NCI-H1417 treated with DMSO at 0.1 percent for 48 hours (cell line): ENCODE data around the gene A2ML1.
"Not testable (repeated sequence)": the region's sequence is repeated elsewhere in the genome, so short reads cannot be mapped to it uniquely, and the experiment has no call there.

ENCODE experiments used
- DNase-seq: peaks from one replicate; lab custom pipeline; 2025; lab: John Stamatoyannopoulos, UW

The A2ML1 gene

DNA sequence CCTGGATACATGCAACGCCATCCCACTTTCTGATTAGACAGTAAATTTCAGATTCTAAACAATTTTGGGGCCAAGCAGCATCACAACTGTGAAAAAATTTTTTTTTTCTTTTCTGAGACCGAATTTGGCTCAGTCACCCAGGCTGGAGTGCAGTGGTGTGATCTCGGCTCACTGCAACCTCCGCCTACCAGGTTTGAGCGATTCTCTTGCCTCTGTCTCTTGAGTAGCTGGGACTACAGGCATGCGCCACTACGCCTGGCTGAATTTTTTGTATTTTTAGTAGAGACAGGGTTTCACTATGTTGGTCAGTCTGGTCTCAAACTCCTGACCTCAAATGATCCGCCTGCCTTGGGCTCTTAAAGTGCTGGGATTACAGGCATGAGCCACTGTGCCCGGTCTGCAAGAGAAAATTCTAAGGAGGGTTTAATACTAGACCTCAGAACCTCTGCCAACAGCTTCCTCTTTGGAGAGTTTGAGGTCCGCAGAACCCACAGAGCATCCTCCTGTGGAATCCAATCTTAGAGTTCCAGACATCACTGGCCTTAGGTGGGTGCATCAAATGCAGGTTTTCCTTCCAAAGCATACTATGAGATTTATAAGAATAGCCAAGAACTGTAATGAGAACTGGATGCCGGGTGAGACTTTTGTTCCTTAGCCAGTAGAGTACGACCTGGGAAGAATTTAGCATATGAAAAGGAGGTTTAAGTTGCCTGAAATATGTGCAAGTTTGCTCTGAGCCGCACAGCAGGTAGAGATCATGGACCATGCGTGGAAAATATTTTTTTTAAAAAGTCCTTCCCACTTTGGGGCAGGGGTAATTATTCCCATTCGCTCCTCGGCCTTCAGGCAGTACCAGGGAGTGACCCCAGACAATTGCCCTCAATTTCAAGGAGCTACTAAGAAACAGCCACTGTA is 84.1 kb downstream of the A2ML1 start:
- DNase-seq, result no peak

DNA sequence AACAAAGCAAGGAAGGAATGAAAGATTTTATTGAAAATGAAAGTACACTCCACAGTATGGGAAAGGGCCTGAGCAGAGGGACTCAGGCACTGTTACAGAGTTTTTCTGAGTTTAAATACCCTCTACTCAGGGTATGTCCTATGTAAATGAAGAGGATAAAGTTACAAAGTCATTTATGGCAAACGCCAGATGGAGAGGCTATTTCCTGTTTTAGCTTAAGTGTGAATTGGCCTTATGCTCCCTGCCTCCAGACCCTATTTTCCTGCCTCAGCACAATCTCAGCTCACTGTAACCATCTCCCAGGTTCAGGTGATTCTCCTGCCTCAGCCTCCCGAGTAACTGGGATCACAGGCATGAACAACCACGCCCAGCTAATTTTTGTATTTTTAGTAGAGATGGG is 85.1 kb downstream of the A2ML1 start:
- no peak for DNase-seq

DNA sequence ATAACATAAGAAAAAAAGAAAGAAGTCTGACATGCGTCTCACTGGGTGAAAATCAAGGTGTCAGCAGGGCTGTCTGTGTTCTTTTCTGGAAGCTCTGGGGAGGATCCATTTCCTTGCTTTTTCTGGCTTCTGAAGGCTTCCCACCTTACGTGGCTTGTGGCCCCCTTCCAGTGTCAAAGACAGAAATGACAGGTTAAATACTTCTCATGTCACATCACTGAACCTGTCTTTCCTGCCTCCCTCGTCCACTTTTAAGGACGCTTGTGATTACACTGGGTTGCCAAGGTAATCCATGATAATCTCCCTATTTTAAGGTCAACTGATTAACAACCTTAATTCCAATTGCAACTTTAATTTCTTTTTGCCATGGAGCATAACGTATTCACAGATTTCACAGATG is 87.3 kb downstream of the A2ML1 start:
- DNase-seq, result no peak

DNA sequence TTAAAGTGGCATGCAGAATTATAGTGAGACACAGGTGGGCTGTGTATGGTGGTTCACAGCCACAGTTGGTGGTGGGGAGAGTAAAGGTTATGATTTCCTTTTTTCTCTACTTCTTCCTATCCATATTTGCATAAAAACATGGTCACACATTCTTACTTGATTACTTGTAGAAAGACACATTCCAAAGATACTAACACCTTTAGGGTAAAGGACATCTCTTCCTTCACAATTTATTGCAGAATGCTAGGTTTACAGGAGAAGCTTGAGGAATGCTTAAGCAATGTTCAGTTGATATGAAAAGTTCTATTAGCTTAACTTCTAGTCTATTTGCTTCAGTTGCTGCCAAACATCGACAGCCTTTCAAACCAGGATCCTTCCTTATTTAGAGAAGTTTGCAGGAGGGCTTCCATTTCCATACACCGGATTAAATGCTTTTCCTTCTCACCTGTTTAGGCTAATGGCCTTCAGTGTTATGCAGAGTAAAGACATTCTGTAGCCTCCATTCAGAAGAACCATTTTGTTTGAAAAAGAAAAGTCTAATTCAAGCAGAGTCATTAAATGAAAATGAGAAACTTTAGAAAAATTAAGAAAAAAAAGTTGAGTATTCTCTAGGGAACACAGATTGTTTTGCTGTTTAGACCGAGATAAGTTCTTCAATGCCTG is 89.3 kb downstream of the A2ML1 start:
- DNase-seq, result no peak

DNA sequence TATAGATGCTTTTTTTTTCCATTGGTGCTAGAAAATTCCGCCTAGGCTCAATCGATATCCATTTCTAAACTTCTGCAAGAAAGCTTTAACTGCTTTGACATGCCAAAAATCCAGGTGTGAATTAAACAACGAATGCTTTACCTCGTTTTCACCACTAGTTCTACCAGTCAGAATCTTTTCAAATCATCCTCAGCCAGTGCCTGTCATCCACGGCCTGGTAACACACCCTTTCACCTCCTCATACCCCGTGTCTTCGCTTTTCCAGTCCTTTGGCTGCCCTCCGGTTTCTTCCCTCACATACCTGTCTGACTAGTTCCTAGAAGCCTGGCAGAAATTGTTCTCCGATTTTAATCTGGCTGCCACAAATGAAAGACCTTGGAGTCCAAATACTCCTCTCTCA is 90.5 kb downstream of the A2ML1 start:
- peak; percentile 24 for DNase-seq

DNA sequence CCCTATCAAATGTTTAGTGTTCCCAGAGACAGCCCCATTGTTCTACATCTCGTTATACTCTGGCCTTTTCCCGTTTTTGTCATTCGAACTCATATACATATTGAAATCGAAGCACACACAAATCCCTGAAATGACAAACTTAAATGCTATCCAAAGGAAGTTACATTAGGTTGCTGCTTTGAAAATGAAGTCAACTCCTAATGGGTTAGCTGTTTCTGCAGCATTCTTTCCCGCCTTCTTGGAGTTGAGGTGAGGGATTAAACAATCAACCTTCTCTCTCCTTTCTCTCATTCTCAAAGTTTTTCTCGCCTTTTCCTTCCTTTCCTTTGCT is 91.2 kb downstream of the A2ML1 start:
- peak; percentile 42 for DNase-seq

DNA sequence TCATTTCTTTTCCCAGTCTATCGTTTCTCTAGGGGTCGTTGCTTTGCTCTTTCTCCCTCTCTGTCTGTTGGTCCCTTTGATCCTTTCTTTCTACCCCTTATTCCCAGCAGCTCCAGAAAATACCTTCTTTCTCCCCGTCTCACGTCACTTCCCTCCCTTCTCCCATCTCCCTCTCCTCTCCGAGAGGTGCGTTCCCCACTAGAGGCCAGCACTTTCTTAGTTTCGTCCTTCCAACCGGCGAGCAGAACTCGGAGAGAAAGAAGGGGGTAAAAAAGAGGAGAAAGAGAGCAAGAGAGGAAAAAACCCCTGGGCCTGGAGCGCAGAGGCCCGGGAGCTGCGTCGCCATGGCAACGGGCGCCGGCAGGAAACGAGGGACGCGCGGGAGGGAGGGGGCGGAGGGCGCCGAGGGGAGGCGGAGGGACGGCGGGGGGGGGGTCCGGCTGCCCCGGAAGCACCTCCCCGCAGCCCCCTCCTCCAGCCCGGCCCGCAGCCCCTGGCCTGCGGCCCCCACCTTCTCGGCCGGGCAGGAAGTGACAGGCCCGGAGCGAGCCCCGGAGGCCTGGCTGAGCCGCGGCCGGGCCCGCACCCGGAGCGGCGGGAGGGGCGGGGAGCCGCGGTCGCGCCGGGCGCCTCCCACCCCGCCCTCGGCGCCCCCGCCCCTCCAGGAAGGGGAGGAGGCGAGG is 91.8 kb downstream of the A2ML1 start, which contains the start of gene PHC1:
PHC1 (plus strand) TSS at position 477 of the 683 bp plus-strand sequence. CDS start 3,169 bp downstream, outside the sequence.
- DNase-seq, result peak; percentile 81

DNA sequence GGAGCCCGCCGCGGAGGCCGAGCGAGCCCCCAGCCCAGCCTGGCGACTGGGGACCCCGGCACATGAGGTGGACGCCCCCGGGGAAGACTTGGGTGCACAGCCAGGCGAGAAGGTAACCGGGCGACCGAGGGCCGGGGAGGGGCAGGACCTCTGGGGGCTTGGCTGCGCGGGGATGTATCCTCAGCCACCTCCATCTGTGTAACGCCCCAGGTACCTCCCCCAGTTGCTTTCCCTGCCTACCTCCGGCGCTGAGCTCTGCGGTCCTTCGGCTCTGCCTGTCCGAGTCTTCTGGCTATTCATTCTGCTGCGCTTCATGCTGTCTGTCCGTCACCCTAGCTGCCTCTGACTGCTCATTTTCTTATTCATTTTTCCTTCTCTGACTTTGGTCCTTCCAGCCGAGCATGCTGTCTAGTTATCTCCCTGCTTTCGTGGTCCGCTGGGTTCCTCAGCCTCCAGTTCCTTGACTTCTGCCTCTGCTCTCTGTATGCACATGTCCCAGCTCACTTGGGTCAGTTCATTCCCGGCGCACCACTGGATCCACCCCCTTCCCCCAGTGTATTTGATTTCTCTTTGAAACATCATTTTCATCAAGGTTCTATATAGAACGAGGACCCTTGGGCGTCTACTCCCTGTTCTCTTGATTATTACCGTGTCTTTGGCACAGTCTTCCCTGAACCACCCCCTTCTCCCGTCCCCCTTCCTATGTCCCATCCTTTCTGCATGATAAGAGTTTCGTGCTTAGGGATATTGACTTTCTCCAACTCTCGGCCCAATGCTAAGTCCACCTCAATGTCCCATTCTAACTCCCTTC is 92.5 kb downstream of the A2ML1 start:
- peak; percentile 18 for DNase-seq

DNA sequence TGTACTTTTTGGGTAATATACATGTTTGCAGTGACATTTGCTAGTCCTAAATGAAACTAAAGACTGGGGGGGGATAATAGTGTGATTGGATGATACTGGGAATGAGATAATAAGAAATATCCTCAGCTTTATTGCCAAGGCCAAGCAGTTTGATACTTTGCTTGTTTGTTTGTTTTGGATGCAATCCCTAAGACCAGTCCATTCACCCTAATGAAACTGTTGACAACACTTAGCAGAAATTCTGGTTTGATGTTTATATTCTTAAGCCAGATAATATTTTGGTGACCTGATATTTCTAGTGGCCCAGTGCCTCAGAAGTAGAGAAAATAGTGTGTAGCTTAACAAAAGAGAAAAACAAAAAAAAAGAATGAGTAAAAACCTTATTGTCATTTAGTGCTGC is 93.7 kb downstream of the A2ML1 start:
- no peak for DNase-seq

DNA sequence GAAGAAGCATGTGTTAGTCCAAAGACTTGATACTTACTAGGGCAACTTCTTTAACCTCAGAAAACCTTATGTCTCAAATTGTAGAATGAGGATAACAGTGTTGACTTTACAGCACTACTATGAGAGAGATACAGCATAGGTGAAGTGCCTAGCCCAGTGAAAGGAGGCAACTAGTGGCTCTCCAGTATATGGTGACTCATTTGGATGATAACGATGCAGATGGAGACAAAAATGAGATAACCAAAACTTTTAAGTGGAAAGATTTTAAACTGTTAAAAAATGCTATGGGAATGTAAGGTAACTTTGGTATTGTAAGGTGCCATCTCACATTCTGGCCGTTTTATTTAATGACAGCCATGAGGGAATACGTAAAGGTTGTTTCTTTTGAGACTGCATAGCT is 94.6 kb downstream of the A2ML1 start:
- no peak for DNase-seq

DNA sequence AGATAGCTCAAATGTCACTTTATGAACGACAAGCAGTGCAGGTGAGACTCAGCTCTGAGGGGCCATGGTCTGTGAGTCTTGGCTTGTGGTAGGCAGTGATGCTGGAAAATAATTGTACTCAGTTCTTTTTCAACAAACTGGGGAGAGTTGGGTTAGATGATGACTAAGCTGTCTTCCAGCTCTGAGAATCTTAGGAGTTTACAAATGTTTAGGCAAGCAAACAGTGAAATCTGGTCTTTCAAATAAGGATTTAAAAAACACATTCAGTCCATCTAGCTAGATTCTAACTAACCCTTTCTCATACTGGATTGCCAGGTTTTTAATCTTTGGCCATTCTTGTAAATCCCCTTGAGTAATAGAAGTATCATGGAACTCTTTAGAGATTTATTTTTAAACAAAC is 95.3 kb downstream of the A2ML1 start:
- DNase-seq, result no peak

DNA sequence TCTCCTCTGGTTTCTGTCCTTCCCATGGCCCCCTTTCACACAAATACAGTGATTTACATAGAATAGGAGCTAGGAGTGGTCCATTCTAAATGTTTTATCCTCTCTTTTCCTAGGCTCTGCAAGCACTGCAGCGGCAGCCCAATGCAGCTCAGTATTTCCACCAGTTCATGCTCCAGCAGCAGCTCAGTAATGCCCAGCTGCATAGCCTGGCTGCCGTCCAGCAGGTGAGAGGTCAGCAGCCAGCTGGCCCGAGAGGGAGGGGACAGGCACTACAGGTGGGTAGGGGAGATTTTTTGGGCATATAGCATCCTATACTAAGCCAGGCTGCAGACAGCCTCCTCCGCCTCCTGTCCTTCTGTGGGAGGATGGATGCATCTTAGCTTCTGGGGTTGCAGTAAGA is 97.2 kb downstream of the A2ML1 start:
- not testable (repeated sequence) for DNase-seq

DNA sequence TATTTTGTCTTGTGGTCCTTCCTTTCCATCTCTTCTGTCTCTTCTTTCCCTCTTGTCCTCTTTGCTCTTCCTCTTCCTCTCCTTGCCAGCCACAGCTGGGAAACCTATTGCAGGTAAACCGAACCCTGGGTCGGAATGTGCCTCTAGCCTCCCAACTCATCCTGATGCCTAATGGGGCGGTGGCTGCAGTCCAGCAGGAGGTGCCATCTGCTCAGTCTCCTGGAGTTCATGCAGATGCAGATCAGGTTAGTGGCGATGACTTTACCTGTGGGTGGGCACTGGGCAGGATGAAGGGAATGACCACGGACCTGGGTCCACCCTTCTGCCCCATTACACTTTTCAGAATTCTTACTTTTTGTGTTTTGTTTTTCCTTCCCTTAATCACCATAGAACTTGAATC is 100.1 kb downstream of the A2ML1 start:
- no peak for DNase-seq
